GM13976 (cell line): Measurements from ENCODE around the gene HSPA12A.

Source experiments
- DNase-seq: peaks from one replicate; pipeline ENCODE4 v3.0.0; 2012; ENCODE audit warnings: low spot score
- CTCF ChIP-seq: IDR thresholded peaks from 2 replicates; pipeline ENCODE4 v1.5.1; 2012; ENCODE audit warnings: borderline replicate concordance, mild to moderate bottlenecking; ENCODE audit not compliant: insufficient read depth; ENCODE audit errors: extremely low read depth, missing control alignments, control extremely low read depth
- in situ Hi-C: fragments of 300-500 bp; cut with MboI; formaldehyde crosslinking; loops from one replicate; pipeline ENCODE4 v1.12.0; 2022; ENCODE audit warnings: low sequenced_read_pairs, mixed read lengths, inconsistent platforms; ENCODE audit not compliant: unreplicated experiment

The HSPA12A gene

DNA sequence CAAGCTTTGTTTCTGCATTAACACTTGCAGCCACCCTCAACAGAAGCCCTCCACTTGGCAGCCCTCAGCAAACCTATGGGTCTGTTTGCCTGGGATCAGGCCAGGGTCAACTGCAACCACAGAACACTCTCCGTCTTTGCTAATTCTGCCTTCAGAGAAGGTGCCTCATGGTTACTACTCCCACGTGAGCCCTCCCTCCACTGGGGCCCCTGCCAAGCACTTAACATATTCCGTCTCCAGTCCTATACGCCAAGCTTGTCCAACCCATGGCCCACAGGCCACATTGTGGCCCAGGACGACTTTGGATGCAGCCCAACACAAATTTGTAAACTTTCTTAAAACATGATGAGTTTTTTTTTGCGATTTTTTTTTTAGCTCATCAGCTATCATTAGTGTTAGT, 54.7 kb downstream of the HSPA12A start:
- TF ChIP-seq CTCF = no peak
- in situ Hi-C loops = loop anchor here (10.0 to 25.0 kb wide), 2 partner anchors 100 to 487 kb away; no protein-coding TSS in a partner anchor
- DNase-seq = no peak

GRCh38 chr10:116686632-116687031, 55.7 kb downstream of the HSPA12A start:
- no peak for DNase-seq
- TF ChIP-seq CTCF = no peak
- in situ Hi-C loops = loop anchor here (10.0 to 25.0 kb wide), 2 partner anchors 101 to 488 kb away; no protein-coding TSS in a partner anchor

GRCh38 chr10:116685807-116686206, 56.6 kb downstream of the HSPA12A start:
- in situ Hi-C loops = loop anchor here (10.0 to 25.0 kb wide), 2 partner anchors 101 to 489 kb away; no protein-coding TSS in a partner anchor
- TF ChIP-seq CTCF = no peak
- DNase-seq = no peak

- TF ChIP-seq CTCF = no peak
- no peak for DNase-seq
- in situ Hi-C loops = loop anchor here (10.0 to 25.0 kb wide), 2 partner anchors 103 to 490 kb away; no protein-coding TSS in a partner anchor
Observed at GRCh38 chr10:116684781-116685180, 57.6 kb downstream of the HSPA12A start.

GRCh38 chr10:116683821-116684220, 58.5 kb downstream of the HSPA12A start:
- TF ChIP-seq CTCF = no peak
- no peak for DNase-seq
- in situ Hi-C loops = loop anchor here (10.0 to 25.0 kb wide), 2 partner anchors 103 to 491 kb away; no protein-coding TSS in a partner anchor

DNA sequence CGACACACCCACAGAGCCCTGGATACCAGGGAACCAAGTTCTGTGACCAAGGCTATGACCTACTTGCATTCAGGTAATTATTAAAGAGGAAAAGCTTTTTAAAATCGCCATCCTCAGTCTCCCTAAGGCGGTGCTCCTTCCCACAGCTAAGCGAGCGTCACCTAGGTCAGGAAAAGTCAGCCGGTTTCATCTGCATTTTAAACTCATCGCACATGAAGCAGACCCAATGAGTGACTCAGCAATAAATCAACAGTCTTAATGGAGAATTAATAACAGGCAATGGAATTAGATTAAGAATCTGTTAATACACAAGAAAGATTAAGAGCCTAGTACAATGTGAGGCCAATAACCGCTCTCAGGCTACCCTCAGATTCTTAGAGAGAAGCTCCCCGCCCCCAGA, 59.2 kb downstream of the HSPA12A start:
- no peak for DNase-seq
- in situ Hi-C loops = loop anchor here (10.0 to 25.0 kb wide), 2 partner anchors 104 to 492 kb away; no protein-coding TSS in a partner anchor
- no peak for TF ChIP-seq CTCF
